Natural killer cell (primary cell): ENCODE results near the gene CAPZA2. TPM values are rescaled to one million over a fixed set of nuclear protein-coding genes. Genes with fewer than 3 reads are reported as not detected.

Experiments used
- ATAC-seq, 3 donors: fragments of 150-1000 bp in 2 of 3; fragments of 200-7000 bp in 1 of 3; cut with Tn5 transposase; 1 replicate in 1 of 3; 2 replicates in 2 of 3; pipeline ENCODE4 v1.10.0; 2021; ENCODE audit warnings: mild to moderate bottlenecking in 2 of 3, moderate library complexity in 2 of 3
- DNase-seq, 2 donors: peaks; one replicate each; pipeline versions ENCODE4 v3.0.0 to v3.0.0-alpha.2; 2013 to 2021; ENCODE audit warnings: mixed read lengths in 1 of 2
- H3K27ac ChIP-seq: one replicate; pipeline ENCODE4 v1.5.1; 2013; ENCODE audit warnings: mild to moderate bottlenecking, low read length
- H3K27me3 ChIP-seq: one replicate; pipeline ENCODE4 v1.6.1; 2013; ENCODE audit warnings: low read length; ENCODE audit not compliant: control insufficient read depth, insufficient read depth
- H3K36me3 ChIP-seq: one replicate; pipeline ENCODE4 v1.6.1; 2013; ENCODE audit warnings: low read length; ENCODE audit not compliant: control insufficient read depth, insufficient read depth
- H3K4me1 ChIP-seq: one replicate; pipeline ENCODE4 v1.6.1; 2013; ENCODE audit warnings: low read length; ENCODE audit not compliant: control insufficient read depth, insufficient read depth
- H3K4me3 ChIP-seq: one replicate; pipeline ENCODE4 v1.5.1; 2013; ENCODE audit warnings: low read length
- H3K9me3 ChIP-seq: one replicate; pipeline ENCODE4 v1.6.1; 2013; ENCODE audit warnings: low read length; ENCODE audit not compliant: control insufficient read depth, insufficient read depth
- H3K27ac Mint-ChIP-seq, 2 donors: one replicate each; pipeline ENCODE4 v1.8.0; 2022; ENCODE audit warnings: mild to moderate bottlenecking in 2 of 2, mixed read lengths in 2 of 2, moderate library complexity in 1 of 2
- H3K27me3 Mint-ChIP-seq, 2 donors: one replicate each; pipeline ENCODE4 v1.8.0; 2022; ENCODE audit warnings: low read depth in 2 of 2, mixed read lengths in 2 of 2
- H3K36me3 Mint-ChIP-seq: one replicate; pipeline ENCODE4 v1.8.0; 2022; ENCODE audit warnings: mixed read lengths
- H3K4me1 Mint-ChIP-seq, 2 donors: one replicate each; pipeline ENCODE4 v1.8.0; 2022; ENCODE audit warnings: mixed read lengths in 2 of 2
- H3K4me3 Mint-ChIP-seq: one replicate; pipeline ENCODE4 v1.8.0; 2022; ENCODE audit warnings: mild to moderate bottlenecking, moderate library complexity, mixed read lengths
- H3K9me3 Mint-ChIP-seq, 2 donors: one replicate each; pipeline ENCODE4 v1.8.0; 2022; ENCODE audit warnings: mixed read lengths in 2 of 2
- CTCF ChIP-seq: fragments of 200-600 bp; IDR thresholded peaks from one replicate; pipeline ENCODE4 v1.8.0; 2022; ENCODE audit warnings: antibody characterized with exemption
- WGBS: methylation state at CpG from one replicate; pipeline ENCODE4 v1.1.7; 2013; ENCODE audit warnings: missing lambda C conversion rate; ENCODE audit not compliant: insufficient coverage; 5-methylcytosine and 5-hydroxymethylcytosine counted together
- intact Hi-C: fragments of 100-400 bp; cut with micrococcal nuclease; formaldehyde crosslinking; loops from one replicate; pipeline ENCODE4 v1.14.2; 2022
- total RNA-seq, 4 donors: library from RNA; stranded (reverse); fragments of 120-200 nt in 1 of 4; gene quantifications; one replicate each; pipeline versions ENCODE4 v1.2.3 to v1.2.4, GENCODE V29; 2013 to 2022

Gene CAPZA2
- total RNA-seq, 3 donors from 2014 or later (not counting 1 experiment from before 2014, with no cell fraction given) = 97.0 to 135 (median 131) TPM

- Mint-ChIP-seq H3K4me1 (peaks cover 6 to 7% of the 10 kb centered on the region in 2 donors), H3K9me3 (no peaks in the 10 kb centered on the region), H3K27me3 (peaks cover 17 to 33% of the 10 kb centered on the region in 2 donors), H3K4me3 (no peak overlapping the region), H3K36me3 (no peaks in the 10 kb centered on the region), H3K27ac (no peak overlapping the region)
- H3K4me3 ChIP-seq = no peak overlapping the region
- WGBS = 86% methylated on average over 1 of the region's 1 CpG
- no peak for DNase-seq
- no peaks in the 10 kb centered on the region for H3K36me3 ChIP-seq
- H3K27me3 ChIP-seq = no peaks in the 10 kb centered on the region
- no peak for TF ChIP-seq CTCF
- no peak overlapping the region for H3K27ac ChIP-seq
- no peak for ATAC-seq
- peaks cover 5% of the 10 kb centered on the region for H3K4me1 ChIP-seq
- no peaks in the 10 kb centered on the region for H3K9me3 ChIP-seq
- intact Hi-C loops = no loop called here
Measured at GRCh38 chr7:116842371-116842770, 20.0 kb upstream of the CAPZA2 start.

- intact Hi-C loops = no loop called here
- WGBS = 16% methylated on average over 4 of the region's 4 CpGs
- Histone ChIP-seq H3K27ac (no peak overlapping the region), H3K36me3 (no peaks in the 10 kb centered on the region), H3K4me3 (no peak overlapping the region), H3K4me1 (peaks cover 5% of the 10 kb centered on the region), H3K9me3 (no peaks in the 10 kb centered on the region), H3K27me3 (no peaks in the 10 kb centered on the region)
- no peak for TF ChIP-seq CTCF
- Mint-ChIP-seq H3K9me3 (no peaks in the 10 kb centered on the region), H3K27me3 (peaks cover 20 to 33% of the 10 kb centered on the region in 2 donors), H3K27ac (peak overlapping the region; percentile 3 to 11), H3K4me3 (peak overlapping the region; percentile 28), H3K4me1 (peaks cover 6 to 7% of the 10 kb centered on the region in 2 donors), H3K36me3 (no peaks in the 10 kb centered on the region)
- ATAC-seq (peak in 1 of 3 donors; percentile 69), DNase-seq (no peak)
Measured at GRCh38 chr7:116843378-116843777, 19.0 kb upstream of the CAPZA2 start.

- Histone ChIP-seq H3K4me1 (no peaks in the 10 kb centered on the region), H3K27me3 (no peaks in the 10 kb centered on the region), H3K36me3 (no peaks in the 10 kb centered on the region), H3K9me3 (no peaks in the 10 kb centered on the region), H3K27ac (no peak overlapping the region), H3K4me3 (no peak overlapping the region)
- H3K9me3 Mint-ChIP-seq = no peaks in the 10 kb centered on the region
- peaks cover 24 to 33% of the 10 kb centered on the region in 2 donors for H3K27me3 Mint-ChIP-seq
- H3K27ac Mint-ChIP-seq = no peak overlapping the region
- no peaks in the 10 kb centered on the region for H3K36me3 Mint-ChIP-seq
- intact Hi-C loops = no loop called here
- TF ChIP-seq CTCF = no peak
- ATAC-seq (no peak), DNase-seq (no peak)
- no peak overlapping the region for H3K4me3 Mint-ChIP-seq
- WGBS = 94% methylated on average over 5 of the region's 5 CpGs
- no peaks in the 10 kb centered on the region for H3K4me1 Mint-ChIP-seq
Measured at GRCh38 chr7:116851175-116851574, 11.2 kb upstream of the CAPZA2 start.

- intact Hi-C loops = no loop called here
- H3K27ac ChIP-seq = no peak overlapping the region
- Mint-ChIP-seq H3K36me3 (no peaks in the 10 kb centered on the region), H3K9me3 (no peaks in the 10 kb centered on the region), H3K27ac (no peak overlapping the region), H3K4me3 (no peak overlapping the region), H3K27me3 (peaks cover 21 to 34% of the 10 kb centered on the region in 2 donors), H3K4me1 (no peaks in the 10 kb centered on the region)
- WGBS = 92% methylated on average over 3 of the region's 3 CpGs
- H3K27me3 ChIP-seq = no peaks in the 10 kb centered on the region
- no peak overlapping the region for H3K4me3 ChIP-seq
- no peaks in the 10 kb centered on the region for H3K36me3 ChIP-seq
- no peaks in the 10 kb centered on the region for H3K9me3 ChIP-seq
- ATAC-seq (no peak), DNase-seq (no peak)
- TF ChIP-seq CTCF = no peak
- H3K4me1 ChIP-seq = no peaks in the 10 kb centered on the region
Measured at GRCh38 chr7:116851671-116852070, 10.7 kb upstream of the CAPZA2 start.
